RCC 7860 (cell line): ENCODE data around the gene CRACDL.

Experiments
- DNase-seq: peaks from one replicate; pipeline ENCODE4 v3.0.0-alpha.2; 2015; ENCODE audit warnings: low spot score
- FAIRE-seq: peaks from 2 replicates; lab custom pipeline; 2012; peaks lifted over from hg19 to GRCh38; lab: Jason Lieb, UNC

Gene CRACDL

GRCh38 chr2:98807221-98807620 is 128.8 kb downstream of the CRACDL start:
- no peak for FAIRE-seq
- no peak for DNase-seq

- DNase-seq (no peak), FAIRE-seq (no peak)
These were observed 129.8 kb downstream of the CRACDL start for GRCh38 chr2:98806236-98806697.

- no peak for FAIRE-seq
These were observed 130.4 kb downstream of the CRACDL start for GRCh38 chr2:98805412-98806171.

GRCh38 chr2:98804736-98805135 is 131.3 kb downstream of the CRACDL start:
- no peak for DNase-seq
- FAIRE-seq, result no peak

More at GRCh38 chr2:98805412-98806171, 130.4 kb downstream of the CRACDL start:
- DNase-seq, result no peak

GRCh38 chr2:98804265-98804650 is 131.8 kb downstream of the CRACDL start:
- DNase-seq, result no peak
- FAIRE-seq, result no peak

- DNase-seq (no peak), FAIRE-seq (no peak)
These were observed 132.4 kb downstream of the CRACDL start for GRCh38 chr2:98803405-98804264.

GRCh38 chr2:98802344-98802743 is 133.7 kb downstream of the CRACDL start:
- no peak for FAIRE-seq
- no peak for DNase-seq

GRCh38 chr2:98801921-98802321 is 134.1 kb downstream of the CRACDL start:
- FAIRE-seq (no peak), DNase-seq (no peak)

- no peak for FAIRE-seq
These were observed 134.7 kb downstream of the CRACDL start for GRCh38 chr2:98801286-98801685.

GRCh38 chr2:98800330-98801064 is 135.5 kb downstream of the CRACDL start:
- FAIRE-seq (no peak), DNase-seq (no peak)

More at GRCh38 chr2:98801286-98801685, 134.7 kb downstream of the CRACDL start:
- DNase-seq, result no peak

GRCh38 chr2:98799375-98800329 is 136.4 kb downstream of the CRACDL start:
- DNase-seq (no peak), FAIRE-seq (no peak)

- FAIRE-seq (no peak), DNase-seq (no peak)
These were observed 139.1 kb downstream of the CRACDL start for GRCh38 chr2:98796775-98797544.

- FAIRE-seq (no peak), DNase-seq (no peak)
These were observed 139.9 kb downstream of the CRACDL start for GRCh38 chr2:98795891-98796676.

- FAIRE-seq, result no peak
These were observed 141.9 kb downstream of the CRACDL start for GRCh38 chr2:98793897-98794830.

GRCh38 chr2:98793275-98793674 is 142.8 kb downstream of the CRACDL start:
- DNase-seq, result no peak

More at GRCh38 chr2:98793897-98794830, 141.9 kb downstream of the CRACDL start:
- DNase-seq, result no peak

GRCh38 chr2:98790221-98790620 is 145.8 kb downstream of the CRACDL start:
- no peak for FAIRE-seq
- DNase-seq, result no peak

More at GRCh38 chr2:98793275-98793674, 142.8 kb downstream of the CRACDL start:
- FAIRE-seq, result no peak

GRCh38 chr2:98787700-98788099 is 148.3 kb downstream of the CRACDL start:
- FAIRE-seq (no peak), DNase-seq (no peak)
